ENCODE measurements around the gene C7orf25. TPM values are rescaled to one million over a fixed set of nuclear protein-coding genes. Genes with fewer than 3 reads are reported as not detected.

C7orf25 gene
- total RNA-seq, 1 donor from 2014 or later, result 2.1 TPM

DNA sequence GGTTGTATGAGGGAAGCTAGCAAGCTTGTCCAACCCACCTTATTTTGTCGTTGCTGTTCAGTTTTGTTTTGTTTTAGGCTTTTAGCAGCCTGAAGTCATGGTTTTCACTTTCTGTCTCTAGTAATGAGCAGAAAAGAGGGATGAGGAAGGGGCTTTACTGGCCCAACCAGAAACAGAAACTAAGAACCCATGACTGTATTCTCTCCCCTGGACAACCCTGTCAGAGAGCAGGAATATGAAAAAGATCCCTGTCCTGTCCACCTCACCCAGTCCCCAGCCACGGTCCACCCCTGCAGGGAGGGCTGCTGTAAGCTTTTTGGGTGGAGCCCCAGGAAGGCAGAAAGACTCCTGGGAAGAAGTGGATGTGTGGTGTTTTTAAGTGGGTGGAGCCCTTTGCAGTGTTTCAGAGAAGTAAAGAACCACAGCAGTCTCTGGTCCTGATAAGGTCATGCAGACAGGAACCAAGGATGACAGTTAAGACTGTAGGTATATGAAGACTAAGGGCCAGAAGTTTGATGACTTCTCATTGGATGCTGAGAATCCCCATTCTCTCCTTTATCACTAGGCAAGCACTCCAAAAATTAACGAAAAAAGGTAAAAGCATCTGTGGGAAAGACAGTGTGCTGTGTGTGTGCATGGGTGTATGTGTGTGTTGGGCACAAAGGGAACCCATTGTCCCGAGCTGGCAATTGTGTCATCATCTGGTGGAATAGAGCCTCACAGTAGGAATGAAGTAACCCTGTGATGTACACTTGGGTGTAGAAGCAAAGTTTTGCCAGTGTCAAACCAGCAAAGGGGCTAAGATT lies 34.2 kb upstream of the C7orf25 start:
- no peaks in the 10 kb centered on the region for H3K9me3 ChIP-seq (ENCODE audit: control insufficient read depth in 3 of 3, low read length in 3 of 3)

GRCh38 chr7:42940985-42941847 lies 29.3 kb upstream of the C7orf25 start:
- H3K9ac ChIP-seq (ENCODE audit: low read depth in 1 of 3, low read length in 3 of 3), result no peak overlapping the region
- H3K4me1 ChIP-seq (ENCODE audit: control insufficient read depth in 3 of 3, insufficient read depth in 3 of 3, low read length in 3 of 3), result no peaks in the 10 kb centered on the region
- H3K27me3 ChIP-seq (ENCODE audit: control insufficient read depth in 3 of 3, insufficient read depth in 3 of 3, low read length in 3 of 3), result no peaks in the 10 kb centered on the region
- no peak overlapping the region for H3K27ac ChIP-seq (ENCODE audit: low read depth, low read length)
- H3K36me3 ChIP-seq (ENCODE audit: control insufficient read depth in 3 of 3, insufficient read depth in 3 of 3, low read length in 3 of 3), result peaks cover 5 to 24% (median 21%) of the 10 kb centered on the region in 3 donors
- no peak overlapping the region for H3K4me3 ChIP-seq (ENCODE audit: low read length in 3 of 3)
- H3K9me3 ChIP-seq (ENCODE audit: control insufficient read depth in 3 of 3, low read length in 3 of 3), result no peaks in the 10 kb centered on the region

More for the DNA sequence above, 34.2 kb upstream of the C7orf25 start:
- no peaks in the 10 kb centered on the region for H3K27me3 ChIP-seq (ENCODE audit: control insufficient read depth in 3 of 3, insufficient read depth in 3 of 3, low read length in 3 of 3)
- H3K4me1 ChIP-seq (ENCODE audit: control insufficient read depth in 3 of 3, insufficient read depth in 3 of 3, low read length in 3 of 3), result no peaks in the 10 kb centered on the region
- H3K4me3 ChIP-seq (ENCODE audit: low read length in 3 of 3), result no peak overlapping the region
- H3K27ac ChIP-seq (ENCODE audit: low read depth, low read length), result no peak overlapping the region
- no peak overlapping the region for H3K9ac ChIP-seq (ENCODE audit: low read depth in 1 of 3, low read length in 3 of 3)
- H3K36me3 ChIP-seq (ENCODE audit: control insufficient read depth in 3 of 3, insufficient read depth in 3 of 3, low read length in 3 of 3), result no peaks in the 10 kb centered on the region

- no peaks in the 10 kb centered on the region for H3K4me1 ChIP-seq (ENCODE audit: control insufficient read depth in 3 of 3, insufficient read depth in 3 of 3, low read length in 3 of 3)
- H3K4me3 ChIP-seq (ENCODE audit: low read length in 3 of 3), result no peak overlapping the region
- H3K27me3 ChIP-seq (ENCODE audit: control insufficient read depth in 3 of 3, insufficient read depth in 3 of 3, low read length in 3 of 3), result no peaks in the 10 kb centered on the region
- H3K9ac ChIP-seq (ENCODE audit: low read depth in 1 of 3, low read length in 3 of 3), result no peak overlapping the region
- H3K9me3 ChIP-seq (ENCODE audit: control insufficient read depth in 3 of 3, low read length in 3 of 3), result no peaks in the 10 kb centered on the region
- no peak overlapping the region for H3K27ac ChIP-seq (ENCODE audit: low read depth, low read length)
- H3K36me3 ChIP-seq (ENCODE audit: control insufficient read depth in 3 of 3, insufficient read depth in 3 of 3, low read length in 3 of 3), result peaks cover 10 to 36% (median 34%) of the 10 kb centered on the region in 3 donors
Measured at GRCh38 chr7:42939457-42940240, 27.8 kb upstream of the C7orf25 start.

GRCh38 chr7:42935861-42936260 lies 24.0 kb upstream of the C7orf25 start:
- no peak overlapping the region for H3K27ac ChIP-seq (ENCODE audit: low read depth, low read length)
- no peaks in the 10 kb centered on the region for H3K9me3 ChIP-seq (ENCODE audit: control insufficient read depth in 3 of 3, low read length in 3 of 3)
- peaks cover 10 to 22% (median 20%) of the 10 kb centered on the region in 3 donors for H3K4me1 ChIP-seq (ENCODE audit: control insufficient read depth in 3 of 3, insufficient read depth in 3 of 3, low read length in 3 of 3)
- peaks cover 10 to 36% (median 34%) of the 10 kb centered on the region in 3 donors for H3K36me3 ChIP-seq (ENCODE audit: control insufficient read depth in 3 of 3, insufficient read depth in 3 of 3, low read length in 3 of 3)
- no peaks in the 10 kb centered on the region for H3K27me3 ChIP-seq (ENCODE audit: control insufficient read depth in 3 of 3, insufficient read depth in 3 of 3, low read length in 3 of 3)
- no peak overlapping the region for H3K4me3 ChIP-seq (ENCODE audit: low read length in 3 of 3)
- H3K9ac ChIP-seq (ENCODE audit: low read depth in 1 of 3, low read length in 3 of 3), result no peak overlapping the region

GRCh38 chr7:42934291-42934690 lies 22.4 kb upstream of the C7orf25 start:
- Histone ChIP-seq H3K9me3 (ENCODE audit: control insufficient read depth in 3 of 3, low read length in 3 of 3) (no peaks in the 10 kb centered on the region), H3K27me3 (ENCODE audit: control insufficient read depth in 3 of 3, insufficient read depth in 3 of 3, low read length in 3 of 3) (no peaks in the 10 kb centered on the region), H3K4me1 (ENCODE audit: control insufficient read depth in 3 of 3, insufficient read depth in 3 of 3, low read length in 3 of 3) (peaks cover 24 to 38% (median 35%) of the 10 kb centered on the region in 3 donors), H3K9ac (ENCODE audit: low read depth in 1 of 3, low read length in 3 of 3) (no peak overlapping the region), H3K36me3 (ENCODE audit: control insufficient read depth in 3 of 3, insufficient read depth in 3 of 3, low read length in 3 of 3) (peaks cover 10 to 30% (median 30%) of the 10 kb centered on the region in 3 donors), H3K27ac (ENCODE audit: low read depth, low read length) (no peak overlapping the region), H3K4me3 (ENCODE audit: low read length in 3 of 3) (no peak overlapping the region)

GRCh38 chr7:42932811-42933591 lies 21.1 kb upstream of the C7orf25 start:
- H3K27me3 ChIP-seq (ENCODE audit: control insufficient read depth in 3 of 3, insufficient read depth in 3 of 3, low read length in 3 of 3), result no peaks in the 10 kb centered on the region
- H3K9me3 ChIP-seq (ENCODE audit: control insufficient read depth in 3 of 3, low read length in 3 of 3), result no peaks in the 10 kb centered on the region
- peaks cover 8 to 23% (median 23%) of the 10 kb centered on the region in 3 donors for H3K36me3 ChIP-seq (ENCODE audit: control insufficient read depth in 3 of 3, insufficient read depth in 3 of 3, low read length in 3 of 3)
- H3K27ac ChIP-seq (ENCODE audit: low read depth, low read length), result peak overlapping the region; percentile 84
- H3K4me1 ChIP-seq (ENCODE audit: control insufficient read depth in 3 of 3, insufficient read depth in 3 of 3, low read length in 3 of 3), result peaks cover 24 to 46% (median 42%) of the 10 kb centered on the region in 3 donors
- H3K9ac ChIP-seq (ENCODE audit: low read depth in 1 of 3, low read length in 3 of 3), result peak overlapping the region; percentile 81 to 96 (median 85)
- peak overlapping the region; percentile 93 to 99 (median 95) for H3K4me3 ChIP-seq (ENCODE audit: low read length in 3 of 3)

DNA sequence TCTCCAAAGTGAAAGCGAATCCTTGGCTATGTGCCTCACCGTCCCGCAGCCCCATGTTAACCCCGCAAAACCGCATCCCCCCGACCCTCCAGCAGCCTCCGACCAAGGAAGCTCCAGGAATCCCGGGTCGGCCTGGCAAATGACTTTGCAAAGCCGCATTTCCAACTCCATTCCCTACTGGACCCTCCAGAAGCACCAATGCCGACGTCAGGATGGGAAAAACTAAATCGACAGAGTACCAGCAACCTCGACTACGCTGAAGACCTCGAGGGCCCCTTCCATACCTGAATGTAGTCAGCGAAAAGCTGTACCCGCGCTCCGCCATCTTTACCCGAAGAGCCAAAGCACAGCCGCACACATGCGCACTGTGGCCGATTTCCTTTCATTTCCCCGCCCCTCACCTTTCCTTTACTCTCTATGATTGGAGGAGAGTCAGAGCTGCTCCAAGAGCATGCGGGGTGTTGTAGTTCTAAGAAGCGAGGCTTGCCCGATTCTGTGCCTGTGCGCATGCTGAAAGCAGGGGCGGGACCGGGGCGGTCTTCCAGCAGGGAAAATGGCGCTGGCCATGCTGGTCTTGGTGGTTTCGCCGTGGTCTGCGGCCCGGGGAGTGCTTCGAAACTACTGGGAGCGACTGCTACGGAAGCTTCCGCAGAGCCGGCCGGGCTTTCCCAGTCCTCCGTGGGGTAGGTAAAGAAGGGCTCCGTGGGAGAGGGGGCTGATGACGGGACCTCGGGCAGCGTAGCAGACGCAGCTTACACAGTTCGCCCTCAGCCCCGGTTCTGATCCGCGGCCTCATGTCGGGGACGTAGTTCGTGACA lies 20.2 kb upstream of the C7orf25 start, which contains the start of the genes MRPL32 and PSMA2:
TSS of gene MRPL32 (plus strand) at position 543 of the 818 bp plus-strand sequence. CDS start at position 554, 11 bp downstream.
TSS of gene PSMA2 (minus strand) at position 341 of the 818 bp plus-strand sequence. CDS start at position 325, 16 bp downstream.
- Histone ChIP-seq H3K4me1 (ENCODE audit: control insufficient read depth in 3 of 3, insufficient read depth in 3 of 3, low read length in 3 of 3) (peaks cover 24 to 46% (median 42%) of the 10 kb centered on the region in 3 donors), H3K4me3 (ENCODE audit: low read length in 3 of 3) (peak within 1 kb of the TSS; percentile 93 to 99 (median 95)), H3K9ac (ENCODE audit: low read depth in 1 of 3, low read length in 3 of 3) (peak within 1 kb of the TSS; percentile 95 to 99 (median 96)), H3K27ac (ENCODE audit: low read depth, low read length) (peak within 1 kb of the TSS; percentile 84), H3K36me3 (ENCODE audit: control insufficient read depth in 3 of 3, insufficient read depth in 3 of 3, low read length in 3 of 3) (peaks cover 5 to 22% (median 20%) of the 10 kb centered on the region in 3 donors), H3K27me3 (ENCODE audit: control insufficient read depth in 3 of 3, insufficient read depth in 3 of 3, low read length in 3 of 3) (no peaks in the 10 kb centered on the region), H3K9me3 (ENCODE audit: control insufficient read depth in 3 of 3, low read length in 3 of 3) (no peaks in the 10 kb centered on the region)

GRCh38 chr7:42931447-42931833 lies 19.6 kb upstream of the C7orf25 start:
- Histone ChIP-seq H3K9ac (ENCODE audit: low read depth in 1 of 3, low read length in 3 of 3) (peak overlapping the region; percentile 95 to 99 (median 96)), H3K27ac (ENCODE audit: low read depth, low read length) (peak overlapping the region; percentile 84), H3K9me3 (ENCODE audit: control insufficient read depth in 3 of 3, low read length in 3 of 3) (no peaks in the 10 kb centered on the region), H3K4me1 (ENCODE audit: control insufficient read depth in 3 of 3, insufficient read depth in 3 of 3, low read length in 3 of 3) (peaks cover 24 to 46% (median 42%) of the 10 kb centered on the region in 3 donors), H3K36me3 (ENCODE audit: control insufficient read depth in 3 of 3, insufficient read depth in 3 of 3, low read length in 3 of 3) (peaks cover 5 to 20% (median 17%) of the 10 kb centered on the region in 3 donors), H3K27me3 (ENCODE audit: control insufficient read depth in 3 of 3, insufficient read depth in 3 of 3, low read length in 3 of 3) (no peaks in the 10 kb centered on the region), H3K4me3 (ENCODE audit: low read length in 3 of 3) (peak overlapping the region; percentile 93 to 99 (median 95))
